Measurements from ENCODE around the gene GRIK4. TPM values are rescaled to one million over a fixed set of nuclear protein-coding genes. Genes with fewer than 3 reads are reported as not detected.

Gene GRIK4
- total and polyA plus RNA-seq, 9 of the 15 experiments (the other 6 are each of a cell fraction or from before 2014, with no cell fraction given), result not detected

DNA sequence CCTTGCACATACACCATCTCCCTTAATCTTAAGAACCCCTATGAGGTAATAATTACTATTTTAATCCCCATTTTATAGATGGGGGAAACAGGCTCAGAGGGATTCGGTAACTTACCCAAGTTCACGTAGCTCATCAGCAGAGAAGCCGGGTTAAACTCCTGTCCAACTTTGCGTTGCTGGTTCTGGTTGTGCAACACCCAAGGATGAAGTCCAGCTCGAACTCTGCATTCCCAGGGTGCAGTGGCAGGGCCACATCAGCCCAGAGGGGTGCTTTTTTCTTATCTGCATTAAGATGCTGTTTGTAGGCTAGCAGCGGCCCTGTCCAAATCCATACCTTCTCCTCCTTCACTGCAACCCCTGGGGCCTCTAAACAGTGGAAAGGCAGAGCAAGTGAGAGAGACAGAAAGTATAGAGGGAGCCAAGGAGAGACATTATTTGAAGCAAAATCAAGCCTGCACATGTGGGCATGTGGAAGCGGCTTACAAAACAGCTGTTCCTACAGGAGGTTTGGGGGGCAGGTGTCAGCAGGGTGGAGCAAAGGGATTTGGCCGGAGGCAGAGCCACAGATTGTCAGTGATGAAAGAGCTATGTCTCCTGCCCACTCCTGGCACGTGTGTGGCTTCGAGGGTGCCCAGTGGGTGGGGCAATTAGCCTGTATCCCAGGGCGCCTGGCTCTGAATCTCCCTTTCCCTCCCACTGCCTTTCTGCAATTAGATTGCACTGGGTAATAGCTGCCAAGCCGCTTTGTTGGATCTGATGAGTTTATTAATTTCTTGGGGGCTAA is 382.8 kb downstream of the GRIK4 start:
- under 1% methylated on average over 11 of the region's 12 CpGs for WGBS (ENCODE audit: insufficient coverage, low coverage, missing lambda C conversion rate)
- no peaks in the 10 kb centered on the region for H3K9me1 ChIP-seq (ENCODE audit: control insufficient read depth, insufficient read depth, low read length)
- no peak overlapping the region for H2AFZ ChIP-seq (ENCODE audit: low read depth, low read length)
- BruUV-seq (replicated peaks), result no TSS peak
- H3K79me2 ChIP-seq (ENCODE audit: control insufficient read depth, insufficient read depth, low read length), result no peaks in the 10 kb centered on the region
- H3K27ac ChIP-seq (ENCODE audit: extremely low read depth, low read depth, low read length), result no peak overlapping the region
- H3K4me1 ChIP-seq (replicated peaks in 1 of 2; ENCODE audit: control insufficient read depth in 2 of 2, insufficient read depth in 2 of 2, low read length in 2 of 2), result no peaks in the 10 kb centered on the region; a peak in 1 of 5 replicates
- no peak overlapping the region for H3K4me2 ChIP-seq (ENCODE audit: insufficient read depth, low read length)
- DNase-seq (ENCODE audit: extremely low read depth in 1 of 4, low spot score in 3 of 4), result no peak
- no peaks in the 10 kb centered on the region for H4K20me1 ChIP-seq (replicated peaks; ENCODE audit: control insufficient read depth, insufficient read depth, low read length)
- H3K9ac ChIP-seq (ENCODE audit: insufficient read depth in 1 of 2, low read depth in 2 of 2, low read length in 2 of 2), result no peak overlapping the region
- in situ Hi-C loops (cut with MboI), result no loop called here
- FAIRE-seq, result no peak
- ATAC-seq, result no peak
- H3K36me3 ChIP-seq (ENCODE audit: control insufficient read depth, insufficient read depth, low read length), result no peaks in the 10 kb centered on the region
- ChIA-PET POLR2A (interaction anchor here (0.7 kb wide), 1 partner anchor 8 kb away, joined by 3 read pairs; no protein-coding TSS in a partner anchor), CTCF (ENCODE audit: low intra/inter-chr PET ratio) (no interaction called here)
- intact Hi-C loops (cut with micrococcal nuclease), result no loop called here
- H3K27me3 ChIP-seq (ENCODE audit: control insufficient read depth in 2 of 2, insufficient read depth in 2 of 2, low read length in 2 of 2), result peaks cover 0 to 44% of the 10 kb centered on the region in 2 experiments; a peak in 2 of 5 replicates
- no peak overlapping the region for H3K4me3 ChIP-seq
- H3K9me3 ChIP-seq (replicated peaks; ENCODE audit: control insufficient read depth, insufficient read depth, low read depth, low read length), result no peaks in the 10 kb centered on the region
- TF ChIP-seq TAF15 (IDR thresholded peaks at IDR 0.05; ENCODE audit: low read depth, low read length) (no peak), RAD21 (CRISPR knock-in tag; conservative IDR thresholded peaks at IDR 0.05 in 1 of 2, IDR thresholded peaks at IDR 0.05 in 1 of 2) (no peak), MIER1 (IDR thresholded peaks at IDR 0.05; ENCODE audit: low read depth) (no peak), ZNF79 (CRISPR knock-in tag; IDR thresholded peaks at IDR 0.05; ENCODE audit: low read depth) (no peak), ZFX (CRISPR knock-in tag; IDR thresholded peaks at IDR 0.05) (no peak), TEAD2 (tag; IDR thresholded peaks at IDR 0.05) (no peak)
- TF ChIP-seq, protein P1, sequence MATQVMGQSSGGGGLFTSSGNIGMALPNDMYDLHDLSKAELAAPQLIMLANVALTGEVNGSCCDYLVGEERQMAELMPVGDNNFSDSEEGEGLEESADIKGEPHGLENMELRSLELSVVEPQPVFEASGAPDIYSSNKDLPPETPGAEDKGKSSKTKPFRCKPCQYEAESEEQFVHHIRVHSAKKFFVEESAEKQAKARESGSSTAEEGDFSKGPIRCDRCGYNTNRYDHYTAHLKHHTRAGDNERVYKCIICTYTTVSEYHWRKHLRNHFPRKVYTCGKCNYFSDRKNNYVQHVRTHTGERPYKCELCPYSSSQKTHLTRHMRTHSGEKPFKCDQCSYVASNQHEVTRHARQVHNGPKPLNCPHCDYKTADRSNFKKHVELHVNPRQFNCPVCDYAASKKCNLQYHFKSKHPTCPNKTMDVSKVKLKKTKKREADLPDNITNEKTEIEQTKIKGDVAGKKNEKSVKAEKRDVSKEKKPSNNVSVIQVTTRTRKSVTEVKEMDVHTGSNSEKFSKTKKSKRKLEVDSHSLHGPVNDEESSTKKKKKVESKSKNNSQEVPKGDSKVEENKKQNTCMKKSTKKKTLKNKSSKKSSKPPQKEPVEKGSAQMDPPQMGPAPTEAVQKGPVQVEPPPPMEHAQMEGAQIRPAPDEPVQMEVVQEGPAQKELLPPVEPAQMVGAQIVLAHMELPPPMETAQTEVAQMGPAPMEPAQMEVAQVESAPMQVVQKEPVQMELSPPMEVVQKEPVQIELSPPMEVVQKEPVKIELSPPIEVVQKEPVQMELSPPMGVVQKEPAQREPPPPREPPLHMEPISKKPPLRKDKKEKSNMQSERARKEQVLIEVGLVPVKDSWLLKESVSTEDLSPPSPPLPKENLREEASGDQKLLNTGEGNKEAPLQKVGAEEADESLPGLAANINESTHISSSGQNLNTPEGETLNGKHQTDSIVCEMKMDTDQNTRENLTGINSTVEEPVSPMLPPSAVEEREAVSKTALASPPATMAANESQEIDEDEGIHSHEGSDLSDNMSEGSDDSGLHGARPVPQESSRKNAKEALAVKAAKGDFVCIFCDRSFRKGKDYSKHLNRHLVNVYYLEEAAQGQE (IDR thresholded peaks at IDR 0.05; ENCODE audit: borderline replicate concordance), result no peak
- TF ChIP-seq, protein P1 (CRISPR knock-in tag; IDR thresholded peaks at IDR 0.05; ENCODE audit: low read depth), result no peak
- TF ChIP-seq, protein P2, sequence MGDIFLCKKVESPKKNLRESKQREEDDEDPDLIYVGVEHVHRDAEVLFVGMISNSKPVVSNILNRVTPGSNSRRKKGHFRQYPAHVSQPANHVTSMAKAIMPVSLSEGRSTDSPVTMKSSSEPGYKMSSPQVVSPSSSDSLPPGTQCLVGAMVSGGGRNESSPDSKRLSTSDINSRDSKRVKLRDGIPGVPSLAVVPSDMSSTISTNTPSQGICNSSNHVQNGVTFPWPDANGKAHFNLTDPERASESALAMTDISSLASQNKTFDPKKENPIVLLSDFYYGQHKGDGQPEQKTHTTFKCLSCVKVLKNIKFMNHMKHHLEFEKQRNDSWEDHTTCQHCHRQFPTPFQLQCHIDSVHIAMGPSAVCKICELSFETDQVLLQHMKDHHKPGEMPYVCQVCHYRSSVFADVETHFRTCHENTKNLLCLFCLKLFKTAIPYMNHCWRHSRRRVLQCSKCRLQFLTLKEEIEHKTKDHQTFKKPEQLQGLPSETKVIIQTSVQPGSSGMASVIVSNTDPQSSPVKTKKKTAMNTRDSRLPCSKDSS (IDR thresholded peaks at IDR 0.05; ENCODE audit: low read depth, partially characterized antibody), result no peak
- TF ChIP-seq, protein P3, sequence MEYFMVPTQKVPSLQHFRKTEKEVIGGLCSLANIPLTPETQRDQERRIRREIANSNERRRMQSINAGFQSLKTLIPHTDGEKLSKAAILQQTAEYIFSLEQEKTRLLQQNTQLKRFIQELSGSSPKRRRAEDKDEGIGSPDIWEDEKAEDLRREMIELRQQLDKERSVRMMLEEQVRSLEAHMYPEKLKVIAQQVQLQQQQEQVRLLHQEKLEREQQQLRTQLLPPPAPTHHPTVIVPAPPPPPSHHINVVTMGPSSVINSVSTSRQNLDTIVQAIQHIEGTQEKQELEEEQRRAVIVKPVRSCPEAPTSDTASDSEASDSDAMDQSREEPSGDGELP (CRISPR knock-in tag; IDR thresholded peaks at IDR 0.05; ENCODE audit: borderline replicate concordance), result no peak

Data from K562 (cell line).